ENCODE data around the gene ZCCHC14. TPM values are rescaled to one million over a fixed set of nuclear protein-coding genes. Genes with fewer than 3 reads are reported as not detected.

Gene ZCCHC14
- total RNA-seq, 1 donor from 2014 or later: 13.2 TPM

- ATAC-seq (ENCODE audit: poor library complexity) (no peak), DNase-seq (no peak)
- intact Hi-C loops (cut with DNase I): no loop called here
Measured at GRCh38 chr16:87443964-87444363, 48.9 kb downstream of the ZCCHC14 start.

GRCh38 chr16:87443016-87443415 lies 49.8 kb downstream of the ZCCHC14 start:
- no peak for ATAC-seq (ENCODE audit: poor library complexity)
- no peak for DNase-seq
- intact Hi-C loops (cut with DNase I): no loop called here

DNA sequence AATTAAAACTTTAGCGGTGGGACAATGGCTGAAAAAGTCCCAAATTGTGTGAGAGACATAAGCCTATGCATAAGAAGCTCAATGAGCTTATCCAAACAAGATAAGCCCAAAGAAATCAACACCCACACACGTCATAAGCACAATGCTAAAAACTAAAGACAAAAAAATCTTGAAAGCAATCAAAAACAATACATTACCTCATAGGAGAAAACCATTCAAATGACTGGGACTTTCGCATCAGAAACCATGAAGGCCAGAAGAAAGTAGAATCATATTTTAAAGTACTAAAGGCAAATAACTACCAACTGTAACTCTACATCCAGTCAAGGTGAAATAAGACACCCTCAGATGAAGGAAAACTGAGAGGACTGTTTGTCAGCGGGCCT lies 50.2 kb downstream of the ZCCHC14 start:
- intact Hi-C loops (cut with DNase I): no loop called here
- no peak for DNase-seq
- ATAC-seq (ENCODE audit: poor library complexity): no peak

DNA sequence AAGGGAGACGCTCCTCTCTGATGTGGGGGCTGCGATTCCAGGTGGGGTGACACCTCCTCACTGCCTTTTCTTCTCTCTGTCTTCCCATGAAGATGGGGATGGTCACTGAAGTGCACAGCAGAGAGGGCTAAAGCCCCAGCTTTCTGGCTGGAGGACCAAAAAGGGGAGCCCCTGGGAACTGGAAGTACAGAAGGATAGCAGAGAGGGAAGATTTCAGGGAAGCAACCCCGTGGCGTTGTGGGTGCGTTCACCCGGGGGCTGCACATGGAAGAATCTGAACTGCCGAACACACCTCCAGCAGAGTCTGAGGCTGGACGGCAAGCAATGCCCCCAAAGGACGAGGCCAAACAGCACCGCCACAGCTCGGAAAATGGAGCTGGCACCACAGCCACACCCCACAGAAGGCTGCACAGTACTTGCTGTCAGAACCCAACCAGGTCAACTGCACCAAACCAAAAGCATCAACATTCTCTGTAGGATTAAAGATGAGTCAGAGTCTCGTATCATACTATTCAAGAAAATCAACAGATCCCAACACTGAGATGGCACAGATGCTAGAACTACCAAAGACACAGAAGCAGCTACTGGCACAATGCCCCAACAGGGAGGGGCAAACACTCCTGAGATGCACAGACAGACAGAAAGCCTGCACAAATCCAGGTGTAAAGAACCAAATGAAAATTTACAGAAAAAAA lies 50.8 kb downstream of the ZCCHC14 start:
- intact Hi-C loops (cut with DNase I): no loop called here
- ATAC-seq (ENCODE audit: poor library complexity): no peak
- DNase-seq: peak; percentile 23

- ATAC-seq (ENCODE audit: poor library complexity) (no peak), DNase-seq (no peak)
- intact Hi-C loops (cut with DNase I): no loop called here
Measured at GRCh38 chr16:87439926-87440325, 52.9 kb downstream of the ZCCHC14 start.

- intact Hi-C loops (cut with DNase I): no loop called here
- no peak for ATAC-seq (ENCODE audit: poor library complexity)
- DNase-seq: peak; percentile 19
Measured at GRCh38 chr16:87438611-87438985, 54.2 kb downstream of the ZCCHC14 start.

DNA sequence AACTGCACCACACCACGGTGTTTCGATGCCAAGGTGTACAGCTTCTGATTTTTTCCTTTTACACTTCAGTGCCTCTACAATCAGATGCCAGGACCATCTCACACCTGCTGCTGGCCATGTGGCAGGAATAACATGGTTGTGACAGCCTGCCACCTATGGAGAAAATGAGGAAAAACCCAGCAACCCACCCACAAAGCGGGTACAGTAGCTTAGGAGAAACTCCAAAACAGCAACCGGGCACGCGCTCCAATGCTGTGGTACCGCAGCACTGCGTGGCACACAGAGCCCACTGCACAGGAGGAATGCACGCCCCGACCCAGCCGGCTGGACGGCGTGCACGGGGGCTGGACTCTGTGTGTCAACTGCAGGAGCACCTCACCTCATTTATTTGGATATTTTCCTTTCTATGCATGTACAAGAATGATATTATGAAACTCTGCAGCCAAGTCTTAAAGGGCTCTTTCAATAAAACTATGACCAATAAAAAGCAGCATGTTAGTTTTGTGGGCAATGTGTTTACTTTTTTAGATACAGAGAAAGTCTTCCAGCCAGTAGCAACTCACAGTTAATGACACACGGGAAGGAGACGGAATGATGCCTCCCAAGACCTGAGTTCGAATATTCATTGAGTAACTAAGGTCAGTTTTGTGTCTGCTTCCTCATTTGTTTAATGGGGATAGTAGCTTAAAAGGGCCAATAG lies 54.8 kb downstream of the ZCCHC14 start:
- intact Hi-C loops (cut with DNase I): no loop called here
- DNase-seq (peak; percentile 22), ATAC-seq (ENCODE audit: poor library complexity) (no peak)

DNA sequence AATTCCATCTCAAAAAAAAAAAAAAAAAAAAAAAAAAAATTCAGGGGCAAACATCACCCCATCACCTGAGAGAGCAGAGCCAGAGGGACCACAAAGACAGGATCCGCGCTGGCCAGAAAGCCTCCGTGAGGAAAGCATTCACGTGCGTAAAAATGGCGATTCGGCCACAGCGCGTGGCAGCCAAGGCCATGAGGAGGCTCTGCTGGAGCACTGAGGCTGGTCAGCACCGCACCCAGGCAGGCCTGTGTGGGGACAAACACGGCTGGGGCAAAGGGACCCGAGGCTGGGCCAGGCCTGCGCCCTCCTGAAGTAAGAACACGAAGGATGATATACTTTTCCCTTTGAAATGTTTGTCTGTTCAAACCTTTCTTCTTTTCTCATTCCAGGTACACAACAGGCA lies 55.5 kb downstream of the ZCCHC14 start:
- intact Hi-C loops (cut with DNase I): no loop called here
- no peak for ATAC-seq (ENCODE audit: poor library complexity)
- DNase-seq: peak; percentile 27

- intact Hi-C loops (cut with DNase I): no loop called here
- peak; percentile 33 for DNase-seq
- peak; percentile 41 for ATAC-seq (ENCODE audit: poor library complexity)
Measured at GRCh38 chr16:87436225-87437172, 56.3 kb downstream of the ZCCHC14 start.

DNA sequence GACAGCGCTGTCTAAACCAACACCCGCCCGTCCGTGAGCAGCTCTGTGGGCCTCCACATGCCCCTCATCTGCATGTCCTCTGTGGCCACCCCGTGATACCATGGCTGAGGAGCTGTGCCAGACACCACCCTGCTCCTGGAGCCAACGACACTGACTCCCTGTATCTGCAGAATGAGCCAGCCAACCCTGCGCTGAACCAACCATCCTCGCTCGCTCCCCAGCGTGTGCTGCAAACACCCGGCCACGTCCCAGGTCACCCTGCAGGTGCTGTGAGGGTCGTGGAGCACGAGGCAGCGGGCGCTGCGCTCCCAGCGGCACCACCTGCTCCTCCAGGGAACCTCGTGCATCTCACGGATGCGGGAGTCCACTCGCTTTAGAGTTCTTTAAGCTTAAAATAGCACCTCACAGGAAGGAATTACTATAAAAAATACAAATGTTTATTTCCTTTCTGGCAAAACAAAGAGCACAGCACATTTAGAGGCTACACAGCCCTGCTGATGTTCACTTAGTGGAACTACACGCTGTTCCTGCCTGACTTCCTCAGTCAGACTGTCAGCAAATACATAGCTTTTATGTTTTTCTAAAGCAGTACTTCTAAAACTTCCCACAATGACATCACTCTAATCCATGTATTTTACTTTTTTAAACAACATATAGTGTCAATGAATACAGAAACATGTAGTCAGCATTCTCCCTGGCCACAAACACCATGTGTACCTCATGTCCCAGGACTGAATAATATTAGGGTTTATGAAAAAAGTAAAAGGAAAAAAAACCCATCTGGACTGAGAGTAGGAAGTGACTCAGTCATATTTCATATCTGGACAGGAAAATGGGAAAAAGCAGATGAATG lies 57.2 kb downstream of the ZCCHC14 start:
- intact Hi-C loops (cut with DNase I): no loop called here
- DNase-seq (peak; percentile 52), ATAC-seq (ENCODE audit: poor library complexity) (peak; percentile 47)

- ATAC-seq (ENCODE audit: poor library complexity) (no peak), DNase-seq (no peak)
- intact Hi-C loops (cut with DNase I): no loop called here
Measured at GRCh38 chr16:87434146-87434667, 58.6 kb downstream of the ZCCHC14 start.

- intact Hi-C loops (cut with DNase I): no loop called here
- no peak for ATAC-seq (ENCODE audit: poor library complexity)
- peak; percentile 20 for DNase-seq
Measured at GRCh38 chr16:87432330-87432915, 60.4 kb downstream of the ZCCHC14 start.

- ATAC-seq (ENCODE audit: poor library complexity) (peak; percentile 40), DNase-seq (peak; percentile 19)
Measured at GRCh38 chr16:87431926-87432325, 60.9 kb downstream of the ZCCHC14 start.

GRCh38 chr16:87426423-87427215 lies 66.2 kb downstream of the ZCCHC14 start:
- ATAC-seq (ENCODE audit: poor library complexity) (no peak), DNase-seq (peak; percentile 34)
- intact Hi-C loops (cut with DNase I): no loop called here

More at GRCh38 chr16:87431926-87432325, 60.9 kb downstream of the ZCCHC14 start:
- intact Hi-C loops (cut with DNase I): no loop called here

- intact Hi-C loops (cut with DNase I): no loop called here
- ATAC-seq (ENCODE audit: poor library complexity): no peak
- DNase-seq: peak; percentile 26
Measured at GRCh38 chr16:87425941-87426340, 66.9 kb downstream of the ZCCHC14 start.

GRCh38 chr16:87424266-87424665 lies 68.6 kb downstream of the ZCCHC14 start:
- no peak for ATAC-seq (ENCODE audit: poor library complexity)
- no peak for DNase-seq
- intact Hi-C loops (cut with DNase I): no loop called here

DNA sequence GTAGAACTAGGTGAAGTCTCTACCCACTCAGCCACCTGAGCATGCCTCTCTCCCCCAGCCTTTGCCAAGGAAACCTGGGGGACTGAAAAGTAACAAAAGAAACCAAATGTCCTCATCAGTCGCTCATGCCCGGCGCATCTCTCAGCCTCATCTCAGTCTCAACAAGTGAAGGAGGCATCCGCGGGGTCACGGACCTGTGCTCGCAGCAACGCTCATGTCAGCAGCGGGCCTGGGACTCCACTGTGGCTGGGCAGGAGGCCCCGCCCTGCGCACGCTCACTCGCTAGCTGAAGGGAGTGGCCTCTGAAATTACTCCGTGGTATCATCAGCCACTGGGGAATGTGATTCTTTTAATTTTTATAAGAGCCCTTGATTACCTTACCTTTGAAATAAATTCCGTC lies 69.4 kb downstream of the ZCCHC14 start:
- DNase-seq: no peak
- intact Hi-C loops (cut with DNase I): no loop called here
- ATAC-seq (ENCODE audit: poor library complexity): no peak
